Measurements from ENCODE around the gene ARFRP1.

Gene ARFRP1

DNA sequence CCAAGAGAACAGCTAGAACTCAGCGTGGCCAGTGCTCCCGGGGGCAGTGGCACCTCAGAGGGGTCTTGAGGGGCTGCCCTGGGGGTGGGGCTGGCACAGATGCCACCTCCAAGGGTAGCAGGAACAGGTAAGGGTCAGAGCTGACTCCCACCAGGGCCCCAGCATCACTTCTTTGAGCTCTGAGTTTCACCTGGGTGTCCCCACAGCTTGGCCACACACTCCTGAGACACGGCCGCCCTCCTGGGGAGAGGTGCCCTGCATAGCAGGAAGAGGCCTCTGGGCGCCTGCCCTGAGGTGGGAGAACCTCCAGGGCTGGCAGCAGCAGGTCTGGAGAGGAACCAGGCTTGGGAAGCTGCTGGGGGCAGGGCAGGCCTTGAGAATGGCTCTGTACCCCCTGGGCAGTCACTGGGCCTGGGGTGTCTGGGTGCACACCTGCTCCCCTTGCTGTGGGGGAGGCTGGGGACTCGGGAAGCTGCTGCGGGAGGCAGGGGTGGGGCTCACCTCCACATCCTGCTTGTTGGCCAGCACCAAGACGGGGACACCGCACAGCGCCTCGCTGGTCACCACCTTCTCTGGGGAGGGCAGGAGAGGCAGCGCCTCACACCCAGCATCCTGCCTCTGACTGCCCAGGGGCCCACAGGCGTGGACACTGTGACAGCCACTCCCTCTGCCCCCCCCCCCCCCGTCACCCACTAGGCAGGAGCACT is 6.3 kb downstream of the ARFRP1 start:
- DNase-seq = no peak

- no peak for DNase-seq
Observed at GRCh38 chr20:63701051-63701328, 6.8 kb downstream of the ARFRP1 start.

DNA sequence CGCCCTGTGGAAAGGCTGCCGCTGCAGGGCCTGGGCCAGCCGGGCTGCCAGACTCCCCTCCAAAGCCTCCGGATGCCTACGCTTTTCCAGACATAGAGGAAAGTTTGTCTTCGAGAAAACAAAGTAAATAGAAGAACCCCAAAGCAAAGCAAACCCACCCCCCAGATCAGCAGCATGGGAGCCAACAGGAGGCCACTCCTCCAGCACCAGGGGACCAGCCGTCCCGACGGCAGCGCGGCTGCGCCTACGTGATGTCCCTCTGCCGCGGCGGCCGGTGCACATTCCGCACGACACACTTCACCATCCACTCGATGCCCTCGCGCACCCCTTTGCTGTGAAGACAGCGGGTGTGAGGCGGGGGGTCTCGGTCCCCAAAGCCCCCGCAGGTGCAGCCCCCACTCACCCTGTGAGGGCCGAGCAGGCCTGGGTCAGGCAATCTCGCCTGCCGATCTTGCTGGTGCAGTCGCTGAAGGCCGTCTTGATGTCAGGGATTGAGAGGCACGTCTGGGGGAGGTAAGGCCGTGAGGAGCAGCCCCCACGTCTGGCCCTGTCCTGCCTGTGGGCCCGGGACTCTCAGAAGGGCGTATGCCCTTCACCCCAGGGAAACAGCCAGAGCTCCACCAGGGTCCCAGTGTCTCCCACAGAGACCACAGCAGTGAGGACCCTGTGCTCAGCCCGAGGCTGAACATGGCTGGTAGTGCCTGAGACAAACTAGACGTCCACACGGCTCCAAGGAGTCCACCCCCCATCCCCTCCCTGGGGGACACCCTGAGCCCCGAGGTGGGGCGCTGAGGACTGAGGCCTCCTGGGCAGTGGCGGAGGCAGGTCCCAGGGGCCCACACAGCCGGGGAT is 7.4 kb downstream of the ARFRP1 start:
- no peak for DNase-seq

GRCh38 chr20:63699466-63700198 is 8.1 kb downstream of the ARFRP1 start:
- DNase-seq = no peak

DNA sequence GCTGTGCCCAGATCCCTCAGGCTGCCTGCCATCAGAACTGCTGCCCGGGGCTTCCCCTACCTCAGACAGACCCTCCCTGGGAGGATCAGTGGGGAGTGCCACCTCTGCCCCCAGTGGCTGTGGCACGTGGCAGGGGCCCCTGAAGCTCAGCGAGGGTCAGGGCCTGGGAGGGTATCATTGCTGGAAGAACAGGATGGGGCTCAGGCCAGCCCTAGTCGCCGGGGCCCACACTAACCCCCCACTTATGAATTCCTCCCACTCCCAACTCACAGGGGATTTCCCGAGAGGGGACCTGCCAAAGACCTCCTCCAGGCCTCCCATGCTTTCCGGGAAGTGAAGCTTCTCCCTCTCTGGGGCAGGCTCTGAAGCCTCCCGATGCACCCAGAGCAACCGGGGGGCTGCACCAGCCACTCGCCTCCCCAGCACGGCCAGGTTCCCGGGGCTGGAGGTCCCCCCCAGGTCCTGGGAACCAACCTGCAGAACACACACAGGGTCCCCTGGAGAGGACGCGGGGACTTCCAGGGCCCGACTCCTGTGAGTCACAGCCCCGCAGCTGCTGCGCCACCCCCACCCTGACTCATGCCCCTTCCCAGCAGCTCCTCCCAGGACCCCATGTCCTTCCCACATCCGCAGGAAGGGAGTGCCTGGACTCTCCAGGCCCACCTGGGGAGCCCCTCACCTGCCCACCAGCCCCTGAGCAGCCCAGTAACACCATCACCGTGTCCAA is 8.9 kb downstream of the ARFRP1 start:
- no peak for DNase-seq

- DNase-seq = no peak
Observed at GRCh38 chr20:63697868-63698545, 9.8 kb downstream of the ARFRP1 start.

DNA sequence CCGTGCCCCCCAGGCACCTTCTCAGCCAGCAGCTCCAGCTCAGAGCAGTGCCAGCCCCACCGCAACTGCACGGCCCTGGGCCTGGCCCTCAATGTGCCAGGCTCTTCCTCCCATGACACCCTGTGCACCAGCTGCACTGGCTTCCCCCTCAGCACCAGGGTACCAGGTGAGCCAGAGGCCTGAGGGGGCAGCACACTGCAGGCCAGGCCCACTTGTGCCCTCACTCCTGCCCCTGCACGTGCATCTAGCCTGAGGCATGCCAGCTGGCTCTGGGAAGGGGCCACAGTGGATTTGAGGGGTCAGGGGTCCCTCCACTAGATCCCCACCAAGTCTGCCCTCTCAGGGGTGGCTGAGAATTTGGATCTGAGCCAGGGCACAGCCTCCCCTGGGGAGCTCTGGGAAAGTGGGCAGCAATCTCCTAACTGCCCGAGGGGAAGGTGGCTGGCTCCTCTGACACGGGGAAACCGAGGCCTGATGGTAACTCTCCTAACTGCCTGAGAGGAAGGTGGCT is 10.4 kb downstream of the ARFRP1 start:
- no peak for DNase-seq

GRCh38 chr20:63696628-63697356 is 11.0 kb downstream of the ARFRP1 start, which contains the start of gene TNFRSF6B:
Gene TNFRSF6B (plus strand): TSS chr20:63696652. CDS start chr20:63696768, 116 bp downstream.
- no peak for DNase-seq

- no peak for DNase-seq
Observed at GRCh38 chr20:63696306-63696627, 11.5 kb downstream of the ARFRP1 start.

GRCh38 chr20:63695424-63696305 is 12.1 kb downstream of the ARFRP1 start:
- DNase-seq = no peak

GRCh38 chr20:63694584-63695423 is 13.0 kb downstream of the ARFRP1 start:
- DNase-seq = no peak

DNA sequence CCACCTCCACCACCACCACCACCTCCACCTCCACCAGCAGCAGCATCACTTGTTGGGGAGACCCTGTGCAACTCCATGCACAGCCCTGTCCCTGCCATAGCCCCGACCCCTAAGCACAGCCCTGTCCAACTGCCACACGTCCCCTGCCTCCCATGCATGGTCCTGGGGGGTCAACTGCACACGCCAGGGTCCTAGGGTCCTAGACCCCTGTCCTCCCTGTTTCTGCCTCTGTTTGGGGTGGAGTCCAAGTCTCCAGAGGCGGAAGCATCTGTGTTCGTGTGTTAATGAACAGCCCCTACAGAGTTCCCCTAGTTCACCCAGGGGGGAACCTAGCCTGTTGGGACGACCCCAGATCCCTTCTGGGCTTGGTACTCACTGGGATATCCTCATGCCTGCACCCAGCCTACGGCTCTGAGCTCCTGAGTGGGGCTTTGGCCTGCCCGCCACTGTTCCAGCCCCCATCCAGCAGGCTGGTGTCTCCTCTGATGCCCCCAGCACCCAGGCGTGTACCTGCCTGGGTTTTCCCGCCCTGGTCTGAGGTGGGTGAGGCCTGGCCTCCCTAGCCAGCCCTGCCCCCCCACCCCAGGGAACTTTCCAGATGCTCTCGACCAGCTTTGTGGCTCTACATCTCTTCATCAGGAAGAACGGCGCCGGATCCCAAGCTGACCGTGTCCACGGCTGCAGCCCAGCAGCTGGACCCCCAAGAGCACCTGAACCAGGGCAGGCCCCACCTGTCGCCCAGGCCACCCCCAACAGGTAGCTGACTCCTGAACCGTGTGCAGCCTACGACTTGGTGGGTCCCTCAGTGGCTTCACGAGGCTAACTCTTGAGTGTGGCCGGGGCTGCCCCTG is 13.8 kb downstream of the ARFRP1 start:
- DNase-seq = no peak

GRCh38 chr20:63693083-63693732 is 14.6 kb downstream of the ARFRP1 start:
- DNase-seq = no peak

- no peak for DNase-seq
Observed at GRCh38 chr20:63692436-63693082, 15.2 kb downstream of the ARFRP1 start.

DNA sequence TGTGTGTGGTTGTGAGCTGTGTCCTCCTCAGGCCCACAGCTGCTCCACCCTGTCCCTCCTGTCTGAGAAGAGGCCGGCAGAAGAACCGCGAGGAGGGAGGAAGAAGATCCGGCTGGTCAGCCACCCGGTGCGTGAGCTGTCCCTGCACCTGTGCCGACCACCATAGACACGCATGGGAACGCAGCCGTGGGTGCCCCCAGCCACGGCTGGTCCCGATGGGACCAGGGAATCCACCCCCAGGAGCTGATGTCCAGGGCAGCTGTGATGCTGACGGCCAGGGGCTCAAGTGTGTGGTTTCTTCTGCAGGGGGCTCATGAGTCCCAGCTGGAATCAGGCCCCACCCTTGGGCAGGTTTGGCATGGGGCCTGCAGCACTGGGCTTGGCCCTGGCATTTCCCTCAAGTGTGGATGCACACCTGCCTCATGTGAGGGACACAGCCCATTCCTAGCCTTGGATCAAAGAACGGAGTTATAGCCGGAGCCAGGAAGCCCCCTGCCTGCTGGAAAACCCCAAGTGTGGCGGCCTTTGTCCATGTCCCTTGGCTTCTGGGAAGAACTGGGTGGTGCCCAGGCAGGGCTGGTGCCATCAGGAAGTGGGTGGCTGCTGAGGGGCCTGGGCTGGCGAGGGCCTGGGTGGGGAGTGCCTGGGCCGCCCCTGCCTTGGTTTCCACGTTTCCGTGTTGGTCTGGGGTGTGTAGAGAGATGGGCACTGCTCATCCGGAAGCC is 15.9 kb downstream of the ARFRP1 start:
- DNase-seq = no peak

- DNase-seq = no peak
Observed at GRCh38 chr20:63690898-63691710, 16.7 kb downstream of the ARFRP1 start.

Data from AML-193 (cell line).